Measurements from ENCODE around the gene ZHX3.

GRCh38 chr20:41349943-41350342, 32.4 kb upstream of the ZHX3 start:
- TF ChIP-seq SUZ12 (IDR thresholded peaks at IDR 0.05; ENCODE audit: unreplicated experiment) (no peak), MYB (IDR thresholded peaks at IDR 0.05; ENCODE audit: borderline replicate concordance, low read depth, low read length) (no peak), CTCF (IDR thresholded peaks at IDR 0.05 in 2 of 3, conservative IDR thresholded peaks at IDR 0.05 in 1 of 3; ENCODE audit: control insufficient read depth in 2 of 3, extremely low read depth in 1 of 3, insufficient read depth in 1 of 3, low read depth in 3 of 3, low read length in 3 of 3) (no peak), SIX5 (IDR thresholded peaks at IDR 0.05; ENCODE audit: low read depth, low read length, severe bottlenecking) (no peak), BRCA1 (IDR thresholded peaks at IDR 0.05; ENCODE audit: low read depth, low read length) (no peak), EGR1 (IDR thresholded peaks at IDR 0.05; ENCODE audit: borderline replicate concordance in 1 of 2, low read depth in 2 of 2, low read length in 2 of 2) (no peak), SMAD5 (IDR thresholded peaks at IDR 0.05; ENCODE audit: low read depth) (no peak)
